Head of caudate nucleus (tissue), 42 donors: ENCODE data around the gene C22orf39.

Experiments used
- DNase-seq, 42 donors: peaks; one replicate each; pipeline versions ENCODE4 v3.0.0 to v3.0.0-alpha.2; 2020 to 2021; ENCODE audit warnings: mixed read lengths in 7 of 42
- intact Hi-C: fragments of 100-400 bp; cut with DNase I; formaldehyde crosslinking; loops from one replicate; pipeline ENCODE4 v1.15.0; 2022

Gene C22orf39

DNA sequence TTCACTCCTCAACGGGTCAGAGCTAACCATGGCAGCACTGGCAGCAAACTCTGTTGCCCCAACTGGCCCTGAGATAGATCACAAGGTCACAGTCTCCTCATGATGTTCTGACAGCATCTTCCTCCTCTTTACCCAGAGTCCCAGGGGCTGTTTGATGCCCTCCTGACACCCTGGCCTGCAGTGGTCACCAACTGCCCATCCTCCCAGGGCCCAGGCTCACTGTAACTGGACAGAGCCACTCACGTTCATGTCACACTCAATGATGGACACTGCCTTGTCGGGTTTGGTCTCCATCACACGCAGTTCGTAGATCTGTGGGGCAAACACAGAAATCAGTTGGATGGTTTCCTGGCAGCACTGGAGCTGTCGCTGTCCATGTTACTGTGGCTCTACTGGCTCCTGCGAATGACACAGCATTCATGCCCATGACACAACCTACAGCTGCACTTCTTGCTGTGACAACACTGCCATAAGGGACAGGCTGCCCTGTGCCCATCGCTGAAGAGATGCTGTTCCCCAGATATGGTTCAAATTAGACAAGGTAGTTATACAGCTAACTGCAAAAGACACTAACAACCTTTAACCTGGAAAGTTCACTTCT lies 10.4 kb upstream of the C22orf39 start:
- intact Hi-C loops = no loop called here
- DNase-seq = no peak

- DNase-seq = no peak
- intact Hi-C loops = no loop called here
Observed at GRCh38 chr22:19456541-19456940, 9.0 kb upstream of the C22orf39 start.

GRCh38 chr22:19455585-19456370 lies 8.3 kb upstream of the C22orf39 start:
- intact Hi-C loops = no loop called here
- no peak for DNase-seq

DNA sequence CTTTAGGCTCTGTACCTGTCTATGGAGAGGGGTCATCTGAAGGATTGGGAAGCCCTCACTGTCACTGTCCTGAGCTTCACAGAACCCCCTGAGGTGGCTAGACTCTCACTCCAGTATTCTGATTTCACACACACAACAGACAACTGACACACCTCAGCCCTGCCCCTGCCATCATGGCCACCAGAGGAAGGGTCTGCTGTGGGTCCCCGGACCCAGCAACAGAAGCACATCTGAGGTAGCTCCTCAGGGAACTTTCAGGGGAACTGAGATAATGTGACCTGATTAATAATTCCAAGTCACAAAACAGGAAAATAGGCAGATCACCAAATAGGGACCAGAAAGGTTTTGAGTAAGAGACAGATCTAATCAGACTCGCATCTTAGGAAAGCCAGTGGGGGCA lies 7.5 kb upstream of the C22orf39 start:
- intact Hi-C loops = no loop called here
- DNase-seq = no peak

GRCh38 chr22:19454156-19454555 lies 6.6 kb upstream of the C22orf39 start:
- DNase-seq = peak in 1 of 42 donors; percentile 21
- intact Hi-C loops = no loop called here

DNA sequence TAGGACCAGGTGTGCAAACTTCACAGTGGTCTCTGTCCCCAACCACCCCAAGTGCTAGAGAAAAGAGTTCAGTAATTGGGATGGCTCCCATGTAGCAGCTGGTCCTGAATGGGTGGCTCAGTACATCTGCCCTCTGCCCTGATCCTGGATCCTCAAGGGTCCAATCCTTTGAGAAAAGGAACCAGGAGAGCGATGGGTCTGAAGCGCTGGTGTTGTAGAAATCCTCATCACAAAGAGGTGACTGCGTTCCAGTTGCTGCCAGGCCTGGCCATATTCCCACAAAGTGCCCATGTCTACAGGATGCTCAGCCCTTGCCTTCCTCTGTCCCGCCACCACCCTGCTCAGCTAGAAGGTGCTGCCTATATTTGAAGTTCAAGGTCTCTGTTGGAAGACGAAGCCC lies 6.2 kb upstream of the C22orf39 start:
- intact Hi-C loops = no loop called here
- peak in 1 of 42 donors; percentile 8 for DNase-seq

GRCh38 chr22:19451570-19451969 lies 4.1 kb upstream of the C22orf39 start:
- no peak for DNase-seq
- intact Hi-C loops = no loop called here

- intact Hi-C loops = no loop called here
Observed at GRCh38 chr22:19450363-19451175, 3.1 kb upstream of the C22orf39 start.

DNA sequence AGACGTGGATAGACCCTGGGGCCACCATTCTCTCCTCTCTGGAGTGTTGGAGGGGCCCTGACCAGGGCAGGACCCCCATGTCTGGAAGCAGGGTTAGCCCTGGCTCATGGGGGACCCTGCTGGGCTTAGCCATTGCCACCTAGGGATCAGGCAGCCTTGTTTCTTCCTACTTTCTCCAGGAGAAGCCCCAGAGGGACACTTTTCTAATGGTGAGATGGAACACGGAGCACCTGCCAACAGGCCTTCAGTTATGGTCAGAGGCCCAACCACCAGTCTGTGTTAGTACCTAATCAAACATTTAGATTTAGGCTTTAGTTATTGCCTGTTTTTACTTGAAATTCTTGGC lies 1.9 kb upstream of the C22orf39 start:
- DNase-seq = peak in 1 of 42 donors; percentile 34
- intact Hi-C loops = loop anchor here (10.0 kb wide), 1 partner anchor 305 kb away; the partner anchor contains the start of gene ESS2

More at GRCh38 chr22:19450363-19451175, 3.1 kb upstream of the C22orf39 start:
- DNase-seq = peak in 1 of 42 donors; percentile 9

DNA sequence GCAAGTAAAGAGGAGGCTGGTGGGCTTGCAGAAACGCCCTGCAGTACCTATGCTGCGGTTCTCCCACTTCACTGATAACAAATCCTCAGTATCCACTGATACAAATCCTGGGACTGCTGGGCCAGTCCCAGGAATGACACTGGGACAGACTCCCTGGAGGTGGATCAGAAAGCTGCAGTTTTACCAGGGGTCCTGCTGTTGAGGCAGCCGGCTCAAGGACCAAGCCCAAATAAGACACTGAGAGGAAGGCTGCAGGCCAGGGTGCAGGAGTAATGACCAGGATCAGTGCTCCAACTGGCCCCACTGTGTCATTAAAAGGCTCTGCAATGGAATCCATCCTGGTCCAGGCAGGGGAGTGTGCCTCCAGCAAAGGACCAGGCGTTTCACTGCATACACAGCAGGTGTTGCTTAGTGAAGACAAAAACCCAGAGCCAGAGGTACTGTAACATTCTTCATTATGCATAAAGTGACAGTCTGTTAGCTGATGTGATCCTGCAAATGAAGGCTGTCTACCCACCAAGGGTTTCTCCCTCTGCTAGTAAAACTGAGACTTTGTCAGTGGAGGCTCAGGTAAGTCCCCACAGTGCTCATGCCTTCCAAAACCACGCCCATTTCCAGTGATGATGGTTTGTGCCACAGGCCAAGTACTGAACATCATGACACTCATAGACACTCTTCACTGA lies 1.4 kb upstream of the C22orf39 start:
- DNase-seq = peak in 1 of 42 donors; percentile 26

DNA sequence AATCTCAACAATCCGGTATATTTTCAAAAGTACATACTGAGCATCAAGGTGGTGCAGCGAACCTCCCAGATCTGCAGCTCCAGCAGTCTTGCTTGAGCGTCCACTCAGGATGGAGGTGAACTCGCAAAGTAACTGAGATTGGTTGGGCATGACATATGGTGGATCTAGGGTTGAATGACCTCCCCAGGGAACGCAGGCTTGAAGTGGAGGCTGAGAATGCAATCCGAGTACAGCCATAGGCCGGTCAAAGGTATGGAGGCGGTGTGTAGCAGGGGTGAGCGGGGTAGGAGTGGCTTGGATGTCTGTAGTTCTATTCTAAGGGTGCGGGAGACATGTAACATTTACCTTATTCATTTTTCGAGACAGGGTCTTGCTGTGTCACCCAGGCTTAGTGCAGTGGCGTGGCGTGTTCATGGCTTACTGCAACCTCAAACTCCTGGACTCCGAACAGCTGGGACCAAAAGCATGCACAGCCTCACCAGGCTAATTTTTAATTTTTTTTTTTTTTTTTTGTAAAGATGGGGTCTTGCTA lies 631 bp upstream of the C22orf39 start:
- intact Hi-C loops = loop anchor here (10.0 kb wide), 1 partner anchor 303 kb away; the partner anchor contains the start of gene ESS2
- DNase-seq = peak in 20 of 42 donors; percentile 6 to 59 (median 27)

More for the DNA sequence above, 1.4 kb upstream of the C22orf39 start:
- intact Hi-C loops = loop anchor here (10.0 kb wide), 1 partner anchor 304 kb away; the partner anchor contains the start of gene ESS2

GRCh38 chr22:19446603-19447329 lies 745 bp downstream of the C22orf39 start:
- peak in 1 of 42 donors; percentile 36 for DNase-seq
- intact Hi-C loops = loop anchor here (2.0 to 10.0 kb wide), 2 partner anchors 14 to 302 kb away; partner anchors contain the start of genes ESS2 and MRPL40

DNA sequence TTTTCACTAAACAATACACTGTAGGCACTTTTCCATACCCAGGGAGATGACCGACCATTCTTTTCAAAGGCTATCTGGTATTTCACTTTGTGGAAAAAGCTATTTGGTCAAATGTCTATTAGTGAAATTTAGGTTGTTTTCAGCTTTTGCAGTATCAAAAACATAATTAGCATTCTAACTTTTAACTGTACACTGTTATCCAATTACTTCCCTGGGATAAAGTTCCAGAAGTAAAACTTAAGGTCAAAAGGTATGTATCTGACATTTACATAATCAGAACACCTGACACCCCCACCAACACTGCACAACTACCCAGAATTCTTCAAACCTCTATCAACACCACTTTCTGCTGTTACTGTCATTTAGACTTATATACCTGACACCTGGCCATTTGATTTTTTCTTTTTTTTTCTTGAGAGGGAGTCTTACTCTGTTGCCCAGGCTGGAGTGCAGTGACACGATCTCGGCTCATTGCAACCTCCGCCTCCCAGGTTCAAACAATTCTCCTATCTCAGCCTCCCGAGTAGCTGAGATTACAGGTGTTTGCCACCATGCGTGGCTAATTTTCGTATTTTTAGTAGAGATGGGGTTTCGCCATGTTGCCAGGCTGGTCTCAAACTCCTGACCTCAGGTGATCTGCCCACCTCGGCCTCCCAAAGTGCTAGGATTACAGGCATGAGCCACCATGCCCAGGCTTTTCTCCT lies 2.1 kb downstream of the C22orf39 start:
- intact Hi-C loops = loop anchor here (10.0 kb wide), 1 partner anchor 301 kb away; the partner anchor contains the start of gene ESS2
- DNase-seq = peak in 1 of 42 donors; percentile 7

GRCh38 chr22:19443544-19444211 lies 3.8 kb downstream of the C22orf39 start:
- peak in 1 of 42 donors; percentile 9 for DNase-seq
- intact Hi-C loops = loop anchor here (10.0 kb wide), 1 partner anchor 299 kb away; the partner anchor contains the start of gene ESS2

DNA sequence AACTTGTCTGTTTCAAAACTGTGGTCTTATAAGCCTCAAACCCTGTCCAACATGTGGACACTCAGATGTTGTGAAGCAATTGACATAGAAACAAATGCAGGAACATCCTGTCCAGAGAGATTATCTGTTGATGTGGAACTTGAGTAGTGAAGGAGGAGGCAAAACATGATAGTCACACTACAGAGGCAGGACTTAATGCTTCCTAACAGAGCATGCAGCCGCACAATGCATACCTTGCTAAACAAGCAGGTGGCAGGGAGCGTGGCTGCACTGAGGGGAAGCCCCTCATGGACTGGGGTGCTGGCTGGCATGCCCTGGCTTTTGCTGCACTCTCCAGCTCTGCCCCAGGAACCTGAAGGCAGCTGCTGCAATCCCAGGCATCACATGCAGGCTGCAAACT lies 5.3 kb downstream of the C22orf39 start:
- peak in 1 of 42 donors; percentile 8 for DNase-seq
- intact Hi-C loops = loop anchor here (10.0 kb wide), 1 partner anchor 297 kb away; the partner anchor contains the start of gene ESS2

GRCh38 chr22:19440411-19441195 lies 6.9 kb downstream of the C22orf39 start:
- DNase-seq = peak in 1 of 42 donors; percentile 18
- intact Hi-C loops = loop anchor here (10.0 kb wide), 1 partner anchor 296 kb away; the partner anchor contains the start of gene ESS2
